PC-9 (cell line): ENCODE measurements around the gene CHST15.

Experiments
- EZH2 ChIP-seq: fragments of 200-600 bp; sonication (generic); IDR thresholded peaks from 2 replicates; pipeline ENCODE4 v1.8.0; 2017; ENCODE audit warnings: antibody characterized with exemption, low read depth
- TF ChIP-seq, protein P1 (sequence below): fragments of 200-600 bp; sonication (generic); conservative IDR thresholded peaks from 2 replicates; pipeline ENCODE4 v1.6.1; 2017; ENCODE audit warnings: mixed run types, antibody characterized with exemption, mild to moderate bottlenecking, moderate library complexity

- no peak for TF ChIP-seq EZH2
- TF ChIP-seq, protein P1, sequence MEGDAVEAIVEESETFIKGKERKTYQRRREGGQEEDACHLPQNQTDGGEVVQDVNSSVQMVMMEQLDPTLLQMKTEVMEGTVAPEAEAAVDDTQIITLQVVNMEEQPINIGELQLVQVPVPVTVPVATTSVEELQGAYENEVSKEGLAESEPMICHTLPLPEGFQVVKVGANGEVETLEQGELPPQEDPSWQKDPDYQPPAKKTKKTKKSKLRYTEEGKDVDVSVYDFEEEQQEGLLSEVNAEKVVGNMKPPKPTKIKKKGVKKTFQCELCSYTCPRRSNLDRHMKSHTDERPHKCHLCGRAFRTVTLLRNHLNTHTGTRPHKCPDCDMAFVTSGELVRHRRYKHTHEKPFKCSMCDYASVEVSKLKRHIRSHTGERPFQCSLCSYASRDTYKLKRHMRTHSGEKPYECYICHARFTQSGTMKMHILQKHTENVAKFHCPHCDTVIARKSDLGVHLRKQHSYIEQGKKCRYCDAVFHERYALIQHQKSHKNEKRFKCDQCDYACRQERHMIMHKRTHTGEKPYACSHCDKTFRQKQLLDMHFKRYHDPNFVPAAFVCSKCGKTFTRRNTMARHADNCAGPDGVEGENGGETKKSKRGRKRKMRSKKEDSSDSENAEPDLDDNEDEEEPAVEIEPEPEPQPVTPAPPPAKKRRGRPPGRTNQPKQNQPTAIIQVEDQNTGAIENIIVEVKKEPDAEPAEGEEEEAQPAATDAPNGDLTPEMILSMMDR: no peak
These were observed 1.6 kb downstream of the CHST15 start for GRCh38 chr10:124091646-124092249.
